HG02852 (cell line): ENCODE data around the gene VAV1.

Source experiments
- ATAC-seq: cut with Tn5 transposase; IDR thresholded peaks from one replicate; pipeline ENCODE4 v1.9.1; 2021; ENCODE audit warnings: mild to moderate bottlenecking, moderate library complexity; ENCODE audit not compliant: unreplicated experiment

Gene VAV1

GRCh38 chr19:6886277-6886897 lies 113.9 kb downstream of the VAV1 start:
- ATAC-seq, result no peak

DNA sequence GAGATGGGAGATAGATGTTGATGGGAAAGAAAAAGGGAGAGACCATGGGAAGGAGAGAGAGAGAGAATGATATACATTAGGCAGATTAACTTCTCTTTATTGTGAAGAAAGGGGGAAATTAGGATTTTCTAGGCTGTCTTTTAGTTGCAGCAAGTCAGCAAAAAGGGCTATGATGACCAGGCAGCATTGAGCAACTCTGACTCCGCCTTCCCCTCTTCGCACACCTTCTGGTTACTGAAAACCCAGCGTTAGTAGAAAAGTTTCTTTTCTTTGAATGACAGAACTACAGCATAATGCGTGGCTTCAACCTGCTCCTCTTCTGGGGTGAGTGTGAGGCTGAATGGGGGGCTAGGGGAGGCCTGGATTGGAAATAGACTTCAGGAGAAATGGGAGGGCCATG lies 114.8 kb downstream of the VAV1 start, which contains the start of gene ADGRE1:
Gene ADGRE1, plus strand, starts transcription at position 264 of the 400 bp plus-strand sequence. Its CDS starts 30 bp downstream, at position 294.
- no peak for ATAC-seq

GRCh38 chr19:6888967-6889366 lies 116.5 kb downstream of the VAV1 start:
- ATAC-seq, result no peak

DNA sequence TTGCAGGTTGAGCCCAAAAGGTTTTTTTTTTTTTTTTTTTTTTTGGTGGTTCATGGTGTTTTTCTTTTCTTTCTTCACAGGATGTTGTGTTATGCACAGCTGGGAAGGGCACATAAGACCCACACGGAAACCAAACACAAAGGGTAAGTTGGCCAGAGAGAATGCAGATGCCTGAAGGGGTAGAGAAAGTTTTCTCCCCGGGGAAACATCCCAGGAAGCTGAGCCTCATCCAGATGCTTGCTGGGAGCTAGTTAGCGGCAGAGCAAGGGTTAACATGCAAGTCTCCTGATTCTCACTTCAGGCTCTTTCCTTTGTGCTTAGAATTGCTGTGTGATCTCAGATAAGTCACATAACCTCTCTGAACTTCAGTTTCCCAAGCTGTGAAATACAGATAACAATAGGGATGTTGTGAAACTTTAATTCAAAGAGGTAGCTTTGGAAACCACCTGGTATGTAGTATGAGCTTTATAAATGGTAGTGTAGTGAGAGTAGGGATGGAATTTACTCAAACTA lies 117.9 kb downstream of the VAV1 start:
- ATAC-seq, result no peak

- no peak for ATAC-seq
These were observed 118.4 kb downstream of the VAV1 start for GRCh38 chr19:6890938-6891337.

DNA sequence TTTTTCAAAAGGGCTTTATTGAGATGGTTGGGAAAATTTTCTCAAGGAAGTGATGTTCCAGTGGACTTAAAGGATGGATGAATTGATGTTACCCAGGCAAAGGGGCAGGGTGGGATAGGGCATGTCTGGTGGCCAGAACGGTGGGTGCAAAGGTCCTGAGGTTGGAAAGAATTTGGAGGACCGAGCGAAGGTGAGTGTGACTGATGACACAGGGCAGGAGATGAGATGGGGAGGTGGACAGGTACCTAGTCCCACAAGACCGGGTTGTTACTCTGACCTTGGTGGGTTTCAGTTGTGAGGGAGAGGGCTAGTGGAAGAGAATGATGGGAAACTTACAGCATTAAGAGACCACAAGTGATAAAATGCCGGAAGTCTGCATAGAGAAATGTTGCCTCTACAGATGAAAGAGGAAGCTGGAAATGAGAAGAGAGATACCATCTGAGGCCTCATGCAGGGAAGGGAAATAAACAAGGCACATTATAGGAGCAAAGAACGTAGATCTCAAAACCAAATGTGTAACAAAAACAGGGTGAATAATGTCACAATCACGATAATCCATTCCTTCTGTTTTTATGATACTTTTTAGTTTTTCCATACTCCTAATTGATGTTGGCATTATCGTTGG lies 119.4 kb downstream of the VAV1 start:
- no peak for ATAC-seq

GRCh38 chr19:6894313-6894712 lies 121.8 kb downstream of the VAV1 start:
- no peak for ATAC-seq

DNA sequence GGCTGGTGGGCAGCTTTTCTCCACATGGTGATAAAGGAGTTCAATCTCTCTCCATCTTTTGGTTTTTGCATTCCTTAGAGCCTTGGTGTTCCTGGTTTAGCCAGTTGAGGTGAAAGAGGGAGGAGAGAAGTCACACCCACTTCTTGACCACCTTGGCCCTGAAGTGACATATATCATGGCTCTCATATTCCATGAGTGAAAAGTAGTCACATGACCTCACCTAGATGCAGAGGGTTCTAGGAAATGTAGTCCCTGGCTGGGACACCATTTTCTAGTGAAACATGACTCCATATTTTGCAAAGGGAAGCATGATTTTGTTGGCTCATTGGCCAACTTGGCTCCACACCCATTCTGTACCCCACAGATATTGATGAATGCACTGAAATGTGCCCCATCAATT lies 130.9 kb downstream of the VAV1 start:
- ATAC-seq, result no peak

- no peak for ATAC-seq
These were observed 134.1 kb downstream of the VAV1 start for GRCh38 chr19:6906559-6907060.
